NCI-H2081 treated with DMSO at 0.1 percent for 48 hours (cell line): ENCODE measurements around the gene NID2.

Experiments
- DNase-seq: peaks from one replicate; lab custom pipeline; 2025; lab: John Stamatoyannopoulos, UW

The NID2 gene

DNA sequence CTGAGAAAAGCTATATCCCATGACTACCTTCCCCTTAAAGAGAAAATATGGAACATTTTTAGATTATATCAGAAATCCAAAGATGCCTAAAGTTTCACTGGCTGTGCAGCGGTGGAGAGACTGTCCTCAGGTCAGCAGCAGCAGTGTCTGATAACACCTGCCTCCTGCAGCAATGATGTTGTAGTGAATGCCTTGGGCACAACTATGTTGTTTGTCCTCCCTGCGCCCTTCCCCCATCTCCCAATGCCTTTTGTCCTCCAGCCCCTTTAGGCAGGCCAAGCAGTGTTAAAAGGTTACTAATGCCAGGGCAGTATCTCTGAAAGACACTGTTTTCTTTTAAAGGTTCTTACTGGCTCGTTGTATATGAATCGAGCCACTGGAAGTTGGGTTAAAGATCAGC, 66.3 kb downstream of the NID2 start:
- DNase-seq = no peak

DNA sequence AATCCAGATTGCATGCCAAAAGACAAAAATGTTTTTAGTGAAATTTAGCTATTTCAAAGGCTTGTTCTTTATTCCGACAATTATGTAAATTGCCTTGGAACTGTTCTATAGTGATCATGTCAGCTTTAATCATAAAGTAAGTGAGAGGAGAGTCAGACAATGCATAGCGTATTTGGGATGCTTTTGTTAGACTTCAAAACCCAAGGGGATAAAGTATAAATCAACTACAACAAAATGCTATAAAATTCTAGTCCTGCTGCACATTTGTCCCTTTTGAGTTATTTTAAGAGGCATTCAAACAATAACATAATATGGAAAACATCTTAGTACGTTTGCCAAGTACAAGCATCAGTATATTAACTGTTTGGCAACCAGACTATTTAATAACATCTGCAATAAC, 68.2 kb downstream of the NID2 start:
- no peak for DNase-seq

DNA sequence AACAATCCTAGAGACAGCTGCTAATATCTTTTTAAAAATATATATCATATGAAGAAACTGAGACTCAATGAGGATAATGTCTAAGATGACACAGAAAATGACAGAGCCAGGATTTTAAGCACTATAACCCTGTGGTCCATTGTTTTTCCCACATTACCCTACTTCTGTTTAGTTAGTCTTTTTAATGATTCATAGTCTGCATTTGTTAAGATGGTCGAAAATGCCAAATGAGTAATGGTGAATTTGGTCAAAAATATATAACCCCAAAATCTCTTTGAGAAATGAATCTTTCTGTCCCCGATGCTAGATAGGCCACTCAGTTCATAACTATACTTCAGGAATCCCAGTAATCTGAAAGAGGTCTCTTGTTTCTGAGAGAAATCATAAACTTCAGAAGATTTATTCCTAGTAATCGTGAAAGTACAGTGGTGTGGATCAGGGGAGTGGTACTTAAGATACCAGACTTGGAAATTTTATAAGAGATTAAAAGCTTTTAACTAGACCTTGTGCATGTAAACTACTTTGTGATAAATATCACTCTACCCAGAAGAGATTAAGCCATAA, 68.8 kb downstream of the NID2 start:
- no peak for DNase-seq

DNA sequence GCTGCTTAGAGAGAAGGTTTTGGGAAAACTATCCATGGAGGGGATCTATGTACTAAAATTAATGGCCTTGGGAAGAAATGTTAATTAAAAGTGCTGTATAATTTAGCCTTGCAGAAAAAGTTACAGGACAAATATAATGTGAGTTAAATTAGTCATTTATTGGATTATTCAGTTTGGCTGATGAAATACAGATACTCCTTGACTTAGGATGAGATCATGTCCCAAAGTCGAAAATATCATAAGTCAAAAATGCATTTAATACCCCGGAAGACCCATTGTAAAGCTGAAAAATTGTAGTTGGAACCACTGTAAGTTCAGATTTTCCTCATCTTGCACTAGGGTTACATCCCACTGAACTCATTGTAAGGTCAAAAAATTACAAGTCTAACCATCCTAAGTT, 69.8 kb downstream of the NID2 start:
- DNase-seq = no peak

DNA sequence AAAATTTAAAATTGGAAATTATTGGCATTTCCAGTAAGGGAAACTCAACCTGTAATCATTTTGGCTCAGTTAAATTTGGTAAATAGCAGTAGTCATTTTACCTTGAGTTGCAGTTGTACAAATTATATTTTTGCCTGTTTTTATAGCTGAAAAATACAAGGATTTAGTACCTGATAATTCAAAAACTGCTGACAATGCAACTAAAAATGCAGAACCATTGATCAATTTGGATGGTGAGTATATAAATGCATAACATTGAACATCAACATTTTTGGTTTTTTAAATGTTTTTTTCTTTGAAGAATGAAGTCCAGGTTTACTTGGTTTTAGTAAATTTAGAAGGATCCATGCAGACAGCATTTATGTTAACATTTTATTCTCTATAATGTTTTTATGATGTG, 70.5 kb downstream of the NID2 start:
- no peak for DNase-seq

DNA sequence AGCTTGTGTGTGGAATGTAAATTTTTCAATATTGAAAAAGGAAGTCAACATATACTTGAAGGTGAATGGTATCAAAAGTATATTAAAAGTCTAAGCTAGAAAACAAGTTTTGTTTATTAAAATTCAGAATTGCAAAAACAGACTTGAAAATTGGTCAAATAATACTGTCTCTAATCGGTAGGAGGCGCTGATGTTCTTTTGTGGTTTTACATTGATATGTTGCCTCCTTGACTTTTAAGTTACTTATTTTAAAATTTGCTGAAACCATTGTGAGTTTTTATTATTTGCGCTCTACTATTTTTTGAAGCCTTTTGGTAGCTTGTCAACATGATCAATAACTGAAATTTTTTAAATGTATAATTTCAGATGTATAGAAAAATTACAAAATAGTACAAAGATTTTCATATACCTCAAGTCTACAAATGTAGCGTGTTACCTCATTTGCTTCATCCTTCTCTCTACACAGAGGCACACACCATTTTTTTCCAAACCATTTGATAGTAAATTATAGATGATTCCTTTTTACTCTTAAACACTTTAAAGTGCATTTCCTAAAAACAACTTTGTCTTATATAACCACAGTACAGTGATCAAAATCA, 72.6 kb downstream of the NID2 start:
- no peak for DNase-seq

DNA sequence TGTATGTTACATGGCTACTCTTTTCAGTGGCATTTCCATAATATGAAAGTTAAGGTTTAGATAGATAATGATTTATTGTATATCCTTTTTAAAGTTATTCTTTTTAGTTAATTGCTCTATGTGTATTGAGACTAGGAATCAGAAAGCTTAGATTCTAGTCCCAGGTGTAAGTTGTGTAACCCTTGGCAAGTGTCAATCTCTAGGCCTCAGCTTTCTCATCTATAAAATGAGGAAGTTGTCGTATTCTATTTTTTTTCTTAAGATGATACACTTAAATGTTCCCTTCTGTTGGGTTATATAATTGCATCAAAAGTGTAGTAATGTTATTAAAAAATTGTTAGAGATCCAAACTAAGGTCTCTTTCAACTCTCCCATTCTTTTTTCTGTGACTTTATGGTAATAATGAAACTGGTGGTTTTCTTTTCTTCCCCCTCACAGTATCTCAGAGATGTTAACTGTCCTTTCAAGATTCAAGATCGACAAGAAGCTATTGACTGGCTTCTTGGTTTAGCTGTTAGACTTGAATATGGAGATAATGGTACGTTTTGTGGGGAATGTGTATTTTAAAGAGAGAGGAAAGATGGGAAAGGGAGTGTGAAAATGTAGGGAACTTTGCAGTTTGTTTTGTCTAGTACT, 75.5 kb downstream of the NID2 start:
- no peak for DNase-seq

DNA sequence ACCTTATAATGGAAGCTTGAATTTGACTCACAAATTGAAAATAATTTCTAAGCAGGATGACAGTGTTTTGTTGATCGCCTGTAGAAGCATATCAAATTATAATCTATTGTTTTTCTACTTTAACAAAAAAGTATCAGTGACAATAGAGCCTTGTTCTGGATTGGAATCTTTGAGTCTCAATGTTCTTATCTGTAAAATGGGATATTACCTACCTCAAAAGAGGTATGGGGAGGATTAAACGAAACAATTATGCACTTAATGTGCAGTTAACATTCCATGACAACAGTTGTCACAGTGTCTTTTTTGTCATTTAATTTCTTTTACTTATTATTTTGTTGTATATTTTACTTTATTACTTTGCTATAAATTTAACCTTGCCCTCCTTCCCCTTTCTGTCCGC, 78.4 kb downstream of the NID2 start:
- no peak for DNase-seq

DNA sequence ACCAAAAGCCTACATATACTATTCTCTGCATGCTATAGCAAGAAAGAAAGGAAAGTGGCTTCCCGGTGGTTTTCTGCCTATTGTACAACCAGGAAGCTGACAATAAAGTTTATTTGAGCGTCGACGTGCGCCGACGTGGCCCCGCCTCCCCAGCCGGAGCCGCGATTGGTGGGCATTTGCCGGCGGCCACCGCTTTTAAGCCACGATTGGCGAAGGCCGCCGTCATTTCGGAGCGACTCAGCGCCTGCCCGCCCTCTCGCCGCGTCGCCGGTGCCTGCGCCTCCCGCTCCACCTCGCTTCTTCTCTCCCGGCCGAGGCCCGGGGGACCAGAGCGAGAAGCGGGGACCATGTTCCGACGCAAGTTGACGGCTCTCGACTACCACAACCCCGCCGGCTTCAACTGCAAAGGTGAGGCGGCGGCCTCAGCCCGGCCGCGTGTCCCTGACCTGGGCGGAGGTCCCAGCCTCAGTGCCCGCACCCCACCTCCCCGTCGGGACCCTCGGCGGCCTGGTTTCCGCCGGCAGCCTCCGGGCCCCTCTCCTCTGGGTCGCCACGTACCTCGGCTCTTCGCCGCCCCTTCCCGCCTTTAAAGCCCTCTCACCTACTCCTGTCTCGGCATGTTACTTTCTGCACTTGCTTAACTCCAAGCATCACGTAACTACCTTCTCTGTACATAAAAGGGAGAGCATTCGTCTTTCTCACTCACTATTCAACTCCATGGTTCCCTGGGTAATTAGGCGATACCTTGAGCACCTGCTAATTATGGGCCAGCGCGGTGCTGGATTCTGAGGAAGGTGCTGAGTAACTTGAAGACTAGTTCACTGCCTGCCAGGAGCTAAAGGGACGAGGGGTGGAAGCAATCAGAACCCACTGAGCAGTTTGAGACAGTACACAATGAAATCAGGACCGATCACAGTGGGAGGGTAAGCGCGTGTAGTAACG, 79.3 kb downstream of the NID2 start, which contains the start of gene RTRAF:
RTRAF (plus strand) TSS at position 254 of the 942 bp plus-strand sequence; CDS start at position 348, 94 bp downstream.
- peak; percentile 76 for DNase-seq

DNA sequence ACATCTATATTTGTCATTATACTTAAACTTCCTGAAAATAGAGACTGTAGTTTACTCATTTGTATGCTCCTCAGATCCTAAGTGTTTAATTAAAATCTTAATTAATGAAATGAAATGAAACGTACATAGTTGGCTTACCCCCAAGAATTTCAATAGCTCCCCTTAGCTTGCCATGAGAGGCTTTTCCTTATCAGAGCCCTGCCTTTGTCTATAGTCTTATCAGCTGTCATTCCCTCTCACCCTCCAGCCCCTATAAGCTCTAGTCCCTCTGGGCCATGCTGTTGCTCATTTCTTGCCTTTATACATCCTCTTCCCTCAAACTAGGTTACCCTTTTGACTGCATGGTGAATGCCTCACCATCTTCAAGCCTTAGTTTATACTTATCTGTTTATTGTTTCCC, 80.6 kb downstream of the NID2 start:
- no peak for DNase-seq

DNA sequence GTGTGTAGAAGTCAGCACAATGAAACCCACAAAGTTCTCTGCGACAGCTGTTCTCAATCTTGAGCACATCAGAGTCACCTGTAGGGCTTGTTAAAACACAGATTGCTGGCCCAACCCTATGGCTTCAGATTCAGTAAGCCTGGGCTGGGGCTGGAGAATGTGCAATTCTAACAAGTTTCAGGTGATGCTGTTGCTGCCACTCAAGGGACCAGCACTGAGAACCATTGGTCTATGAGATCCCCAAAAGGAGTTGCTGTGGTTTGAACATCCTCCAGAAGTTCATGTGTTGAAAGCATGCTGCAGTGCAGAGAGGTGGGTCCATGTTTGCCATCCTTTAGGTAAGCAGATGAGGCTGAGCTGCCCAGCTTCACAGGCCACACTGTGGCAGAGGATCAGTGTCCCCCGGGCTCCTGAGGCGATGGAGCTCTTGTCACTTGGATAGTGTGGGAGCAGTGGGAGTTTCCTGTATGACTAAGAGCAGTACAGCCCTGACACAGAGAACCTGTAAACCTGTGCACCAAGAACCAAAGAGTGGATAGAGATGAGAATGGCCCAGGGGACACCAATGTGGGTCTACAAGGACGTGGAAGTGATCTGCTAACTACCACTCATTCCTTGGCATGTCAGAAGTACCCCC, 87.5 kb downstream of the NID2 start:
- no peak for DNase-seq

DNA sequence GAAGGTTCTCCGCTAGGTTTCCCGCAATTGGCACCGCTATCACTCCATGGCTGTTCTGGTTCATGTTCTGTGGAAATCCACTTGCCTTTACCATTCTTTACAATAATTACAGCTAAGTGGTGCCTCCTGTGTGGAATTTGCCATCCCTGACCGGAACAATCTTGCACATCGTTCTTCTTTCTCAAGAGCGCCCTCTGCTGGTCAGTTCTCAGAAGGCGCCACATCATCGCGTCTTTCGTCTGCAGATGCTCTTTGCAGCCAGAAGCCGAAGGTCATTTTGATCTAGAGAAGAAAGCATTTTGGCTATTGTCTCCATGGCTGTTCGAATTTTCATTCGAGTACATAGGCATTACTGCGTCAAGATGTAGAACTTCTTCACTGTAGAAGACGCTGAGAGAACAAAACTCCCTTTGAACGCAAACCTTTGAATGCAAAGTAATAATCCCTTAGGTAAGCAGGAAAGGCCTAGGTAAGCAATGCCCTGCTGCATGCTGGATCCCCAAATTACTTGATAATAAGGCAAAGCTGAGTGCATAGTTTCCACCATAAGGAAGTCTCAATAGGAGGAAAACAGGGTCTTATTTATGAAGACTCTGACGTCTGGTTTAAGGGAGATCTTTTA, 89.7 kb downstream of the NID2 start:
- peak; percentile 51 for DNase-seq

DNA sequence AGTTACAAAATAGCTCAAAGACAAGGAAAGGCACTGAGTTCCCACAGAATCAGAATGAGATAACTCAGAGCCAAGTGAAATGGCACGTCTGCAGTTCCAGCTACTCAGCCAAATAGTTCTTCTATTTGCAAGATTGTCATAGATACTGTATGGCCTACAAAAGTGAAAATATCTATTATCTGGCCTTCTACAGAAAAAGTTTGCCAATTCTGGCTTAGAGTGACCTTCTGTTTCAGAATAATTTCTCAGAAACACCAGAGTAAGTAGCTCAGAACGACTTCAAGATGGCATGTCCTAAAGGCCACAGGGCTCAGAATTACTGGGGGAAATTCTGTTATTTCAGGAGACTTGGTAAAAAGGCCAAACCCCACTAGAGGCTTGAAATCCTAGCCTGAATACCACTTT, 90.2 kb downstream of the NID2 start:
- no peak for DNase-seq

DNA sequence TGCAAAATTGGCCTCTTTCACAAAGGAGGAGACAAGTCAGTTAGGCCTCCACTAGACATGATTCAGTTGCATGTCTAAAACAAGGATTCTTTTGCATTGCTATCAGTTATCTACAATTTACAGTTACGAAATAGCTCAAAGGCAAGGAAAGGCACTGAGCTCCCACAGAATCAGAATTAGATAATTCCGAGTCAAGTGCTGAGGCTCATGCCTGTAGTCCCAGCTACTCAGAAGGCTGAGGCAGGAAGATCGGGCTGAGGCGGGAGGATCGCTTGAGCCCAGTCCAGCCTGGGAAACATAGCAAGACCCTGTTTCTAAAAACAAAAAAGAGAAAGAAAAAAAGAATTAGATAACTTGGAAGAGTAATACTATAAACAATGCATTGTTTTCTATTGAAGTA, 91.8 kb downstream of the NID2 start:
- DNase-seq = no peak

DNA sequence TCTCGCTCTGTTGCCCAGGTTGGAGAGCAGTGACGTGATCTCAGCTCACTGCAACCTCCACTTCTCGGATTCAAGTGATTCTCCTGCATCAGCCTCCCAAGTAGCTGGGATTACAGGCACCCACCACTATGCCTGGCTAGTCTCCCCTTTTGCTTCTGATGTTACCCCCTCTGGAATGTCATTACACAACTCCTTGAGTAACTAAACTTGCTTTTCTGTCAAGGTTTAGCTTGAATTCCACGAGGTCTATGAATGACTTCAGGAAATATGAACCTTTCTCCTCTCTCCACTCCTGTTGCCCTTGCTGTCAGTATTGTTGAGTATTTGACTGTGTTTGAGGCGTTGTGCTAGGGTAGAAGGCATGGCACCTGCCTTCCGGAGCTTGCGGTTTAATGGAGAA, 96.3 kb downstream of the NID2 start:
- no peak for DNase-seq

DNA sequence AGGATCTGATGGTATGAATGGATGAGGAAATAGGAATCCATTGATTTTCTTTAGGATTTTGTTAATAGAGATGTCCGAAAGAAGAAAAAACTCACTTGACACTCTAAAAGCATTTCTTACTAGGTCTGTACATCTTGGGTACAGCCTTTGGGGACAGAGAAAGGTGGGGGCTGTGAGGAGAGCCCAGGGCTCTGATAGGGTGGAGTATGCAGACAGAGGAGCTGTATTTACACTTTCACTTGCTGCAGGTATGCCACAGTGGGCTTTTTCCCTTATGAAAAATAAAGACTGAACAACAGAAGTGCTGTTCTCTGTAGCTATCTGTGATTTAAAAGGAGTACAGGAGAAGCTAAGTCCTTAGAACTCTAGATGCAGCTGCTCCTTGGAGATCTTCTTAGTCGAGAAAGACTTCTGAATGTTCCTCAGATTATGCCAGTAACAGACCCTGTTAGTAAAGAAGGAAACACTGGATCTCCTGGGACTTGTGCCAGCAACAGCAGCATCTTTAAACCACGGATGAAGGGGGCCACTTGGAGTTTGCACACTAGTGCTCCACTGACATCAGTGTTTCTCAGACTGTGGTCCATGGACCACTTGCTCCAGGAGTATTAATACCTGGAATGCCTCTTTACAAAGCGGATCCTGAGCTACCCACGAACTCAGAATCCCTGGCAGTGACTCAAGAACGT, 98.9 kb downstream of the NID2 start:
- DNase-seq = no peak

DNA sequence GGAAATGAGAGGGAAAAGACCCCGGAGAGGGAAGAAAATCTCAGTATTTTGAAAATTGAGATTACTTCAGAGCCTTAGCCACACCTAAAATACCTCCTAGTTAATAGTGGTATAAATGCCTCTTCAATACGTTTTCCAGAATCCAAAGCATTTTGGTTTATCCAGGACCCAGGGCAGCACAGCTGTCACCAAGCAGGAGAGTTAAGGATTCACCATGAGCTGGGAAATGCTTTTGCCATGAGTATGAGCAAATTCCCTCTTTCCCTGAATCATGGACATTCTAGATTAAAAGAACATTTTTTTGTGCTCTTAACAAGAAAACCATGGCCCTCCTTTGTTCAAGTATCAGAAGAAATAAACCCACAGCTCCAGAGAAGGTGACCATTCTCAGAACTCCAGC, 101.3 kb downstream of the NID2 start:
- no peak for DNase-seq

DNA sequence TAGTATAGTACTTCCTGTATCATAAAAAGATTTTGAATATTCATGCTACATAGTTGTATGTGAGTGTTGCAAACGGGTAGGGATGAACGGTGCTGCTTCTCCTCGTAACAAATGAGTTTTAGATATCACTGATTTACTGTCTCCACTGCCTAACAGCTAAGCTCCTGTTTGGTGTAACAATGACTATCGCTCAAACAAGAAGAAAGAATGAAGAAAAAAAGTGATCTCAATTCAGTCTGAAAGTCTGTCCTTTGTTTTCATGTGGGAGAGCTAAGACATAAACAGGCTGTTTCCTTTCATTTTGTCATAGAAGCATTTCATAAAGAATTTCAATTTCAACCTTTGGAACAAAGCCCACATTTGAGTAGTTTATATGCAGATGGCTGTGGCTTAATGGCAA, 105.6 kb downstream of the NID2 start:
- DNase-seq = no peak

DNA sequence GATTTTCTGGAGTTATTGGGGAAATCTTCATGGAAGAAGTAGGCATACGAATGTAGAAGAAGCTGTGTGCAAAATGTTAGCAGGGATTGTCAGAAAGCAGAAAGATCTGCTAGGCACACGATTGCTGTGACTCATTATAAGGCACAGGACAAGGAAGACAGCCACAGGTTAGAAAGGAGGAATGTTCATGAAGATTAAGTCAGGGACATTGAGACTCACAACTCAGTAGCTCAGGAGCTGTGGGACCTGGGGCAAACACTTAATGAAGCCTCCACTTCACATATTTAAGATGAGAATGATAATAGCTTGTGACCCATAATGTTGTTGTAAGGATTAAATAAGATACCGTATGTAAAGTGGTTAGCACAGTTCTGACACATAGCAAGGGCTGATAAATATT, 106.1 kb downstream of the NID2 start:
- no peak for DNase-seq

DNA sequence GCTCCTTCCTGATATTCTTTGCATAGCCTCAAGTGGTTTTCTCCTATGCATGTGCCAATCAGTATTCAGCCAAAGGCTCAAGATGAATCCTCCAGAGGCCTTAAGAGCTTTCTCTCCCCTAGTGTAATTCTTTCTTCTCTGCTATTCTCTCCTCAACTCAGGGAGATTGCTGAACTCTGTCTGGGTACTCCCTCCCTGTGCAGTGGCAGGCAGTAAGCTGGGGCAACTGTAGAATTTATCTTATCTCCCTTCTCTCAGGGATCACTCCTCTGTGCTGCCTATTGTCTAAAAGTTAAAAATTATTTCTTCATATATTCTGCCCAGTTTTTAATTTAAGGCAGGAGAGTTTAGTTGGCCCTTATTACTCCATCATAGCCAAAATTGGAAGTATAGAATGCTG, 108.0 kb downstream of the NID2 start:
- DNase-seq = no peak

DNA sequence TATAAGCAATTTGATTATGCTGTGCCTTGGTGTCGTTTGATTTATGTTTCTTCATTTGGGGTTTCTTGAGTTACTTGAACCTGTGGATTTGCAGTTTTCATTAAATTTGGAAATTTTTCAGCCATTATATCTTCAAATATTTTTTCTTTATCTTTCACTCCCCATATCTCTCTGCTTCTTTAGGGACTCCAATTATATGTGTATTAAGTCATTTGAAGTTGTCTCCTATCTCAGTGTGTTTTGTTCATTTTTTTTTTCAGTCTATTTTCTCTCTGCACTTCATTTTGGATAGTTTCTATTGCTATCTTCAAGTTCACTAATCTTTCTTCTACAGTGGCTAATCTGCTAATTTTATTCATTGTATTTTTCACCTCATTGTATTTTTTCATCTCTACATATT, 108.9 kb downstream of the NID2 start:
- DNase-seq = no peak
